Left lobe of liver (tissue), 2 donors: ENCODE measurements around the gene SPRR5. TPM values are rescaled to one million over a fixed set of nuclear protein-coding genes. Genes with fewer than 3 reads are reported as not detected.

Experiments
- ATAC-seq: fragments of 200-7000 bp; cut with Tn5 transposase; one replicate; pipeline ENCODE4 v1.9.1; 2020; ENCODE audit warnings: mild to moderate bottlenecking, moderate library complexity
- DNase-seq: peaks from one replicate; pipeline ENCODE4 v3.0.0-alpha.2; 2020; ENCODE audit warnings: low spot score
- total RNA-seq: library from RNA; stranded (reverse); gene quantifications from one replicate; pipeline ENCODE4 v1.2.1, GENCODE V29; 2021
- donor health status: DM: no; HTN: no; CAD: no; lungs with moderate emphysema.
- donor health status: DM: no; HTN: yes; CAD: no.

Gene SPRR5
- total RNA-seq, 1 donor from 2014 or later: not detected

DNA sequence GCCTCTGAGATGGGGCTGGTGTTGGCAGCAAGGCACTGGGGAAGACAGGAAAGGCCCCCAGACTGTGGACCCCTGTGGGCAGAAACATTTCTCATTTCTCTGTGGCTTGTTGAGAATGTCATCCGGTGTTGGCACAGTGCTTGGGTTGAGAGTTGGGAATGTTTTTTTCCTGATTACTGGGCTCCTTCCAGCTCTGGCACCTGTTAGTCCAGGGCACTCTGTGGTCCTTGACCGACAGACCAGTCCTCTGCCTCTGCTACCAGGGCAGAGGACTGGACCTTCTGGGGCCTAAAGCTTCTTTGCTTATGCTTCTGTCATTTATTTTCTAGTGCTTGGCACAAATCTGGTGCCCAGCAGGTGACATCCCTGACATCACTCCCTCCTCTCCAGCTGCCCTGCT lies 4.8 kb upstream of the SPRR5 start:
- DNase-seq (peak; percentile 82), ATAC-seq (peak; percentile 87)

DNA sequence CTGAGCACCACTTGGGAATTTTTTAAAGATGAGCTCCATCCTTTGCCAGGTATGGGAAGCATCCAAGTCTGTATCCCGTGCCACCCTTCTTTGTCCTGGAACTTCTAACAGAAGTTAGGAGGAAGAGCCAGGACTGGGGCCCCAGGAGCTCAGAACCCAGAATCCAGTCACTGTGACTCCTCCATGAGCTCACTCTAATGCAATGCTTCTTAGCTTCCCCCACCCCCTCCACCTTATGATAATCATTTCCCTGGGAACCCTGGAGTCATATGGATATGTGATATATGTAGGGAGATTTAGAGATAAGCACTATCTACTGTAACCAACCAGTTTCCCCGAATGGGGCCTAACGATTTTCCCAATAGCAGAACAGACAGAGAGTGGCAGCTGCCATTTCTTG lies 758 bp upstream of the SPRR5 start:
- DNase-seq (no peak), ATAC-seq (no peak)

DNA sequence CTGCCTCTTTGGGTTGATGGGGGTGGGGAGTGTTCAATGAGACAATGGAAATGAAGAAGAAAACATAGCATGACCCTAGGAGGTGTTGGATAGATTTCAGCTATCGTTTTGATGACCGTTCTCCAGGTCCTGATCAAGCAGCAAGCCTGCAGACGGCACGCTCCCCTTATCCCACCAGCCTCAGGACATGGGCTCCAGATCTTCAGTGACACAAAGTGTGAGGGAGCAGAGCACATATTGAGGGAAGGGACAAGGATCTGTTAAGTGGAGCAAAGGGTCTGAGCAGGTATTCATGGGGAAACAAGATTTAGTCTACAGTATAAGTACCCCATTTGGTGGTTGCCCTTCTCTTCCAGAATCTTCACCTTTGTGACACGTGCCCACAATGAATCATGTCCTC lies 4.7 kb downstream of the SPRR5 start:
- DNase-seq (no peak), ATAC-seq (no peak)

DNA sequence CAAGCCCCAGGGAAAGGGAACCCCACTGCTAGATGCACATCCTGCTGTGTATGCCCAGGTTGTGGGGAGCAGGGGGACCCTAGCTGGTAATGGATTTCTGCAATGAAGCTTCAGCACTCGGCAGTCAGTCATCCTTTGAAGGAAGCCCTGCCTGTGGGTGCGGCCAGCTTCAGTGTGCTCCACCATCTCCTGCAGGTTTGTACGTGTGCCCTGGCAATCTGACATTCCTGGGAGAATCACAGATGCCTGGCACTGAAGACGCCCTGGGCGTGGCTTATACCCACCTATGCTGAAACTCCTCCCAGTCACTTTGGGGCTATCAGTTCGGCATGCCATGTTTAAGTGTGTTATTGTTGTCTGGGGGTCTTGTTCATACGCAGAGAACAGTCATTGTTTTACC lies 6.8 kb downstream of the SPRR5 start:
- ATAC-seq (no peak), DNase-seq (no peak)

DNA sequence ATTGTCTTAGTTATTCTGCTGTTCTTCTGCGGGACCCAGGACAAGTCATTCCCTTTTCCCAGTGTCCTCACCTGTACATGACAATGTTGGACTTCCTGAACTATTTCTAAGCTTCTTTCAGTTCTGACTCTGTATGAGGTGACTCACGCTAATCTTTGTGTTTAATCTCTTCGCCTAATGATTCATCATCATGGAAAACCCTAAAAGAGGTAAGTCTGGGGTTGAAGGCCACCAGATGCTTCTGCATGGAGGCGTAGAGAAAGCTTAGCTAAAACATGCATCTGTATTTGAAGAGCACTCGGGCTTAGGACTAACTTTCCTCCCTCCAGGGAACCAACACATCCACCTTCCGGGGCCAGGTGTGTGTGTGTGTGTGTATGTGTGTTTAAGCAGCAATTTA lies 7.4 kb downstream of the SPRR5 start:
- no peak for ATAC-seq
- DNase-seq: no peak

DNA sequence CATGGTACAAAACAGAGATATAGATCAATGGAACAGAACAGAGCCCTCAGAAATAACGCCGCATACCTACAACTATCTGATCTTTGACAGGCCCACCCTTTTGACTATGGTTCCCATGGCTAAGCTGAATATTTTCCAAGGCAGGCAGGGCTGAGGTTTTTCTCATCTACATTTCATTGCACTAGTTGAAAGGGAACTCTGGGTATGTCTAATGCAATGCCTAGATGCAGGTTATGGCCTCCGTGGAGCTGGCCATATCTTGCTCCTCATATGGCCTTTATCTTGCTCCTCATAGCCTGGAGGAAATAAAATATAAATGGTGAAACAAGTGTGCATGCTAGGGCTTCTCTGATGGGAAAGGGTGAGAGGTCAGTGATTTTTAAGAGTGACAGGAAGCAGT lies 10.6 kb downstream of the SPRR5 start:
- DNase-seq (no peak), ATAC-seq (no peak)

DNA sequence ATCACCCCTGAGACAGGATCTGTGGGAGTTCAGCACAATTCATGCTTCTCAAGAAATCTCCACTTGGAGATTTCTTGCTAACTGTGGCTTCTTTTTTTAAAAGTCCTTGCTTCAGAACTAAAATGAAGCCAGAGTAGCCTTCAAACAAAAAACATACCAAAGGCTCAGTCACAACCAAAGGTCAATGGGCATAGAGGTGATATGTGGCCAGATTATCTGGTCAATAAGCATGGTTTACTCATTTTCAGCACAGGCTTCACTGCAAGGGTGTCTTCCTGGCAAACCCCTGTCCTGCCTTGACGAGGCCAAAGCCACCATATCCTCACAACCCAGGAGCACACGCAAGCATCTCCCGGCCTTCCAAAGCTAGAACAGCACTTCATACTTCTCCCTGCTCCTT lies 12.3 kb downstream of the SPRR5 start:
- no peak for DNase-seq
- peak; percentile 76 for ATAC-seq

DNA sequence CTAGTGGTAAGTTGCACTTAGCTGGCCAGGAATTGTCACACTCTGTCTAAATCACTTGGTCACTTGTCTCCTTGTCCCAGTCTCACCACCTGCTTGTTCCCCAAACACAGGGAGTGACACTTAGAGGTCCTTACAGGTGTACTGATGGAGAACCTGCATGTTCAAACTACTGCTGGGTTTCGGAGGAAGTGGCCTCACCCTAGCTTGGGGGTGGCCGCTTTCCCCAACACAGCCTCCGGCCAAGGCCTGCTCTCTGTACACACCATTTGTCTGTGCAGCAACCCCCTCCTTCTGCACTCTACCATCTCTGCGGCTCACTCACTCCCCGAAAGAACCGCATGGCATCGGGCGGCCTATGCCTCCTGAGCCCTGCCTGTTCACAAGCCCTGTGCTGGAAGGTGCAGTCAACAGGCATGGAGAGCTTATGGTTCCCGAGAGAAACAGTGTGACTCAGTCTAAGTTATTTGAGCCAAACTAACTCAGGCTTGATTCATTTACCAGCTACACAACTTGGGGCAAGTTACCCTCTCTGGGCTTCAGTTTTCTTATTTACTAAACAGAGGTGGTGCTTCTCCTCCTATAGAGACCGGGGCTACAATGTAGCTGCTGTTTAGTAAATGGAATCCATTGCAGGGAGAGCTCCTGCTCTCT lies 12.9 kb downstream of the SPRR5 start:
- no peak for DNase-seq
- peak; percentile 8 for ATAC-seq

DNA sequence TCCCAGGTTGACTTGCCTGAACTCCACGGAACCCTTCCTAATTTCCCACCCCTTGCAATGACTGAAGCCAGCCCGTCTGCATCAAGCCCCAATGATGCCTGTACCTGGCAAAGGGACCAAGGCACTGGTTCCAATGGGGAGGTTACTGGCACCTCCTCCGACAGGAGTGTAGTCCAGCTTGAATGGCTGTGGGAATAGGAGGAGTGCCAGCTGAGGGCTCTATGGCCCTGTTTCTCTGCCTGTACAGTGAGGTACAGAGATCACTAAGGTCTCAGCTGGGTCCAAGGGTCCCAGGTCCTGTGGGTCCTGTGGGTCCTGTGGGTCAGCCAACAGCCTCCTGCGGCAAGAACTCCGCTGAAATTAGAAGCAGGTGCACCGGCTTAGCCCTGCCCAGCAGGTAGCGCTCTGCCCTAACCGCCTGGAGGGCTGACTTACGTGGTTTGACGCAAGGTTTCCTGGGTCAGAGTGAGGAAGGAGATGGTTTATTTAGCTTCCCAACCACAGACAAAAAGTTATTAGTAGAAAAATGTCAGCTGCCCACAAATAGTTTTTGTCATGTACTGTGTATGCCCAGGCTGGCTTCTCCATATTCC lies 13.5 kb downstream of the SPRR5 start:
- DNase-seq (peak; percentile 76), ATAC-seq (peak; percentile 88)

DNA sequence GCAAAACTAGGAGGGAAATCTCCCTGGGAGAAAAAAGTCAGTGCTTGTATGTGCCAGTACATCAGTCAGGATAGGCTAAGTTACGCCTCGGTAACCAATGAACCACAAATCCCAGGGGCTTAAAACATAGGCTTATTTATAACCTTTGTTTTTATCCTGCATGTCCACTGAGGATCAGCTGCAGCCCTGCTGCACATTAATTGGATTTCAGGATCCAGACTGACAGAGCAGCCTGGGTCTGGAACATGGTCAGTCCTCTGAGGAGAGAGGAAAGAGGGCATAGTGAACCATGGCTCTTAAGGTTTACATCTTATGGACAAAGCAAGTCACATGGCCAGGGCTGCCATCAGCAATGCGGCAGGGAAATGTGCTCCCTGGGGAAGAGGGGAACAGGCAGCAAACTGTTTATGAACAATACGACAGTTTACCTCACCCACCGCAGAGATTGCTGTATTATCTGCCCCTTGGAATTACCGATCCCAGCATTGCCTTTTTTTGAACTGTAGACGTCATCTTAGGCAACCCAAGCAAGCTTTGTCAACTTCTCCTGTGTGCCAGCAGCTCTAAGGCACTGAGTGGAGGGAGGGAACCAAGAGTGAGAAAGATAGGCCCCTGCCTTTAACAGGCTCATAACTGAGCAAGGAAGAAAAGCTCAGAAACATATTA lies 14.4 kb downstream of the SPRR5 start:
- ATAC-seq: no peak

DNA sequence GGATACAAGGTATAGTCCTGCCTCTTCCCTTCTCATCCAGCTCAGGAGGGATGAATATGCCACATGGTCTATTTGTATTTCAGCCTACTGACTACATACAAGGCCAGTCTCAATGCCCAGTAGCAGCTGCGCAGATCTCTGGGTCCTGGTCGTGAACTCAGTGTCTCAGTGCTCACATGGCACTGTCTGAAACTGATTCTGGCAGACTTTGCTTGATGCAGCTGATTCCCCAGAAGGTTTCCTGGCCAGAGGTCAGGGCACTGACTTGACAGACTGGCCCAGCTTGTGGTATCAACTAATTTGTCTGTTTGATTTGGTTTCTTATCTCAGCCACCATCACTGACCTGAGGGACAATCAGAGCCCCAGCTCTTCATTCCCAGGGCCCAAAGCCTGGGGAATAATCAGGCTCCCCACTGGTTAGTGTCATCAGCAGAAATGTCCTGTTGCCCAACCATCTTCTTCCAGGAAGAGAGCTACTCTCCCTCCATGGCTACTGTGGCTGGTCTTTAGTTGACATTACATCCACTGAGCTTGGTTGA lies 15.9 kb downstream of the SPRR5 start:
- ATAC-seq (no peak), DNase-seq (no peak)

More for the DNA sequence above, 14.4 kb downstream of the SPRR5 start:
- no peak for DNase-seq

DNA sequence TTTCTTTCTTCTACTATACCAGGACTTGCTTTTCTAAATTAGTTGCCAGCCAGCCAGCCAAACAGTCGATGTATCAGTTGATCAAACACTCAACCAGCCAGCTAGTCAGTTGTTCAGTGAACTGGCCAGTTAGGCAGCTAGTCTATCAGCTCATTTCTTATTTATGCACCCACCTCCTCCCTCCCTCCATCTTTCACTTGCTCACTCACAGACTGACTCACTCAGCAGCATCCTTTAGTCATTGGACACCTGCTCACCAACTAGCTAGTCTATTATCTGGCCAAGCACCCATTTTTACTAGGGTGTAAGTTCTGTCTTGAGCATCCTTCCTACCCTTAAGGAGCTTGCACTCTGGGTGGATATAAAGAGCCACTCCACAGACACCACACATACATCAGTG lies 17.5 kb downstream of the SPRR5 start:
- ATAC-seq (no peak), DNase-seq (no peak)

DNA sequence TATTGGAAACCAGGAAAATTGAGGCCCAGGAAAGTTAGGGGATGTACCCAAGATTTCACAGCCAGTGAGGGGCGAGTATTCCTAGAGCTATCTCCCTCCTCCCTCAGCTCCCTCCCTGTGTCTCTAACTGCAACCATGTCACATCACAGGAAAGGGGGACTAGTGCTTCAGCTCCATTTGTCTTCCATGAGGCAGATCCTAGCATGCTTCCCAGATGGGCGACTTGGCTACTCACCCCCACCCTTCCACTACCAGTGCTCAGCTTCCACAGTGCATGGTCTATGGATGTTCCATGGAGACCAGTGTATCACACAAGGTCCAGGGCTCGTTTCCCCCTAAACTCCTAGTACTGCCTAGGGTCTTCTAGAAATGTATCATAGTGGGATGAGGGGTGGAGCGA lies 18.8 kb downstream of the SPRR5 start:
- DNase-seq (no peak), ATAC-seq (no peak)

DNA sequence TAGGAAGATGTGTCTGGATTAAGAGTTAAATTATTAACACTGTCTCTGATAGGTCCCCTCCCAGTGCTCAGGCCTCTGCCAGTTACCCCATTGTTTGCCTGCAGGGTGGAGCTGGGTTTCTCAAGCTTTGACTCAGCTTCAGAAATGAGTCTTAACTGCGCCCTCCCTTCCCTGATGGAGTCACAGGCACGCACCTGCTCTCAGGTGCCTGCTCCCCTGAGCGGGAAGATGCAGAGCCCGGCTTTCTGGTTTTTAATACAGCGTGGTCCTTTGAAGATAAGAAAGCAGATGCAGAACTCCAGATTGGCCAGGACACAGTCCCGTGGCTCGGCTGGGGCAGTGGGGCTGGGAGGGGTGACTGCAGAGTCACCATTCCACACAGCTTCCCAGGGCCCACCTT lies 20.2 kb downstream of the SPRR5 start:
- DNase-seq (no peak), ATAC-seq (no peak)

DNA sequence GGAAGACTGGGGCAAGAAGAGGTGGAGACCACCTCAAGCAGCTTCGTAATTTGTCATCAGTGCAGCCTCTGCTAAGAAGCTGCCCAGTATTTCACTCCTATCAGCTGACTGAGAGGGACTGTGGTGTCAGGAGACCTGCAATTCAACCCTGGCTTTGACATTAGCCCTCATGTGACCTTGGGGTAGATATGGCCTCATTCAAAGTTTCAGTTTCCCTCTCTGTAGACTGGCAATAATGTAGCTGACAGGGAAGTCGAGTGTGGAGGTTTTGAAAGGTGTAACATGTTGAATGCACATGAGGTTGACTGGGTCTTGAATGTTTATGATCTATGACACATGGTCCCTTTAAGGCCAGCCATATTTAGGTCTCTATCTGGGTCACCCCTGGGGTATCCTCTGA lies 21.2 kb downstream of the SPRR5 start:
- DNase-seq: no peak
- ATAC-seq: no peak

DNA sequence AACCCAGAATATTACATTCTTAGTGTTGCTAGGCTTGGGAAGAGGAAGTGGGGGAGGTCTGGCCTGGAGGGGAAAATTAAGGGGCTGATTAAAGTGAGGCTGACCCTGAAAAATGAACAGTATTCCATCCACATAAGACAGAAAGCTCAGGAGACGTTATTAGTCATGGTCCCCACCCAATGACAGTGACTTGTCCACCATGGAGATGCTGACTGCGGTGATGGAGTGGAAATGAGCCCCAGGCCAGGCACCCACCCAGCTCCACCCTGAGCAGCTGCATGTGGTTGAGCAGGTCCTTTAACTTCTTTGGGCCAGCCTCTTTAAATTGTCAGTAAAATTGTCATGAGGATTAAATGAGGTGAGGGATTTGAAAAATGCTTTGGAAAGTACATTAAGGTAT lies 22.0 kb downstream of the SPRR5 start:
- no peak for ATAC-seq
- no peak for DNase-seq

DNA sequence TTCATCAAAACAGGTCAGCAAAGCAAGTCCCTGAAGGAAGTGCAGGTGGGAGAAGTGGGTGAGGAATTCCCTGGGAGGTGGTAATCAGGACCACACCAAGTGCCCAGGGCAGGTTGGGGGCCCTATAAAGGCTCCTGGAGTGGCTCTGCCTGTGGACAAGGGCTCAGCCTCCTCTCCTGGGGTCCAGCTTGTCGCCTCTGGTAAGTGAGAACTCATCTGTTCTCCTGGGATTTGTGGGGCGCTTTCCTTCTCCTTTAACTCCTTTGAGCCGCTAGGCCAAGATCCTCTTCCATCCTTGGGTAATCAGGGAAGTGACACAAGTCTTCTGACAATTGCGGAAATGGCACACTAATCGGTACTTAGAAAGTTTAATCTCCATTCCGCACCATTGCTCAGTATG lies 23.5 kb downstream of the SPRR5 start, which contains the start of gene SPRR4:
TSS of gene SPRR4 (plus strand) at position 154 of the 400 bp plus-strand sequence. CDS start 1,243 bp downstream, outside the sequence.
- no peak for ATAC-seq
- no peak for DNase-seq

DNA sequence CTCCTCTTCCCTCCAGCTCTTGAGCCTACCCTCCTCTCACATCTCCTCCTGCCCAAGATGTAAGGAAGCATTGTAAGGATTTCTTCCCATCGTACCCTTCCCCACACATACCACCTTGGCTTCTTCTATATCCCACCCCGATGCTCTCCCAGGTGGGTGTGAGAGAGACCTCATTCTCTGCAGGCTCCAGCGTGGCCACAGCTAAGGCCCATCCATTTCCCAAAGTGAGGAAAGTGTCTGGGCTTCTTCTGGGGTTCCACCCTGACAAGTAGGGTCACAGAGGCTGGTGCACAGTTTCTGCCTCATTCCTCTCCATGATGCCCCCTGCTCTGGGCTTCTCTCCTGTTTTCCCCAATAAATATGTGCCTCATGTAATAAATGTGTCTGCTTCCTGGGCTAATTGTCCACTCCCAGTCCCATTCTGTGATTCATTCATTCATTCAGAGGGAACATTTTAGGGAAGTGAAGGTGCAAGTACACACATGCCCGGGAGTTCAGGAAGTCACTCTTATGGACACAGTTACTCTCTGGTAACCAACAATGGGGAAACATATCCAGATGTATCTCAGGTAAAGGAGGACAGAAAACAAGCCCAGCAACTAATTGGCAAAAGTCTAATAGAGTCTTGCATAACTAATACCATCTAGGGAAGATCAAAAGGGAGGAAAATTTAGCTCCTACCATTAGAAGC lies 25.3 kb downstream of the SPRR5 start:
- ATAC-seq: no peak
- DNase-seq: no peak

DNA sequence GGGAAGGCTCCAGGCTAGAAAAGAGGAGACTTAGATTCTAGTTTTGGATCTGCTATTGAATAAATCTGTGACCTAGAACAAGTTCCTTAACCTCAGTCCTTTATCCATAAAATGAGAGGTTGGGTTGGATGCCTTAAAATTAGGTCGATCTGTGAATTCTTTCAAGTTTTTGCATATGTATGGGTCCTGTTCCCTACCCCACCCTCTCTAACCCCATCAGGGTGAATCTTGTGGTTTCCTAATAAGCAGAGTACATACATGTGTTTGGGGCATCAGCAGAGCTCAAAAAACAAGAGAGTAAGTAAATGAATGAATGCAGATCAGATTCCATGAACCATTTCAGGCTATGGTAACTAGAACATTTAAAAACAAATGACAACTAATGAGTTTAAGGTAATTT lies 29.7 kb downstream of the SPRR5 start:
- ATAC-seq: no peak

DNA sequence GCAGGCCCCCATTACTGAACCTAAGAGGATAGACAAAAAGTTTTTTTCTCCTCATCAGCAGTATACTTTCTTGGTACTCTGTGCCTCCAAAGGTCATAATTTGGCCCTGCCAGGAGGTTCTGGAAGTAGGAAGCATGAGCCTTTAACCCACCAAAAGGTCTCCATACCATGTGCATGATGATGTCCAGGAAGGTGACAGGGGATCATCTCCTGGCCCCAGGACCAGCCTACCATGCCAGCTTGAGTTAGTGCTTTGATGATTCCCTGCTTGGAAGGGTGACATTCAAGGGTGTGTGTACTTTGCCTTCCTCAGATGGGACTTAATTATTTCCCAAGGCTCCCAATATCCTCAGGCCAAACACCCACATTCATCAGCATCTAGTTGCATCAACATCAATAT lies 30.6 kb downstream of the SPRR5 start:
- ATAC-seq (no peak), DNase-seq (no peak)

More for the DNA sequence above, 29.7 kb downstream of the SPRR5 start:
- DNase-seq: no peak

DNA sequence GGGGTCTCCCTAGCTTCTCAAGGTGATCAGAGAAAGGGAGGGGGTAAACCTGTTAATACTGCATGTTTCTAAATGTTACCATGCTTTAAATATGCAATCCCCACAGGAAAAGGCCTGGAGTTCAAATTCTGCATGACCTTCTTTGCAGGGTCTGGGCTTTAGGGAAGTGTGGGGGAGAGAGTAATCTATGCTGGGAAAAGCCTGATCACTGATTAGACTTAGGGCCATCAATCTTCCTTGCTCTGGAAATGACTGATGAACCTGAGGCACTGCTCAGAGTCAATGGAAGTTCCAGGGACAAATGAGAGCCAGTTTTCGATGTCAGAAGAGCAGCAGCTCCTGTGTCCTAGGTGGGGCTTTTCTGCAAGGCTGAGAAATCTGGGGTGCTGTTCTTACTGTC lies 33.7 kb downstream of the SPRR5 start:
- no peak for ATAC-seq
- DNase-seq: no peak
